ENCODE results near the gene CHRNA3.

Gene CHRNA3

DNA sequence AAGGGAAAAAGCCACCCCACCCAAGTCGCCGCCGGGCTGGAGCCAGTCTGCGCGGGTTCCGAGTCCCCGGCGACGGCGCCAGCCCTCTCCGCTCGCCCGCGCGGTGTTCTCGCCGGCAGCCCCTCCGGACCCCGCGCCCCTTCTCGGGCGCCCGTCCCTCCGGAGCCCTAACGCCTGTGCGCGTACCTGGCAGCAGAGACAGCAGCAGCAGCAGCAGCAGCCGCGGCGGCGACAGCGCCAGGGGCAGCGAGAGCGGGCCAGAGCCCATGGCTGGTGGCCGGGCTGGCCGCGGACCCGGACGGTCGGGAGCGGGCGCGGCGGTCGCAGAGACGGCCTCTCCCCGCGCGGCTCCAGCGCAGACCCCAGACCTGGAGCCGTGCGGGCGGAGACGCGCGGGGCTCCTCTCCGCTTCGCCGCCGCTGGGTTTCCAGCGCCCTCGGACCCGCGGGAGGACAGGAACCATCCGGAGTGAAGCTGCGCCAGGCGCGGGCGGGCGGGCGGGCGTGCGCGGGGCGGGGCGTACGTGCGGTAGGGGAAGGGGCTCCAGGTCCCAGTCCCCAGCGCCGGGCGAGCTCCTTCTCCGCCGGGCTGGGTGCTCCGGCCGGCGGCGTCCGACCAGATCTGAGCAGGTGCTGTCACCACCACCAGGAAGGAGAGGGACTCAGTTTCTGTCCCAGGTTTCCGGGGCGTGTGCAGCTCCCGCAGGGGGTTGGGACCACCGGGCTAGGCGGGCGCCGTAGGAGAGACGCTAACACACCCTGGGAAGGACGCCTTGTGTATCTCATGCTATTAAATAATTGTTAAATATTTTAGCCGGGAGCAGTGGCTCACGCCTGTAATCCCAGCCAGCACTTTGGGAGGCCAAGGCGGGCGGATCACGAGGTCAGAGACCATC lies at the start of gene CHRNA3:
Gene CHRNA3, minus strand, starts transcription at position 470 of the 895 bp plus-strand sequence. Its CDS starts 202 bp downstream, at position 268.
- no peak for DNase-seq (ENCODE audit: low read depth, low spot score)

DNA sequence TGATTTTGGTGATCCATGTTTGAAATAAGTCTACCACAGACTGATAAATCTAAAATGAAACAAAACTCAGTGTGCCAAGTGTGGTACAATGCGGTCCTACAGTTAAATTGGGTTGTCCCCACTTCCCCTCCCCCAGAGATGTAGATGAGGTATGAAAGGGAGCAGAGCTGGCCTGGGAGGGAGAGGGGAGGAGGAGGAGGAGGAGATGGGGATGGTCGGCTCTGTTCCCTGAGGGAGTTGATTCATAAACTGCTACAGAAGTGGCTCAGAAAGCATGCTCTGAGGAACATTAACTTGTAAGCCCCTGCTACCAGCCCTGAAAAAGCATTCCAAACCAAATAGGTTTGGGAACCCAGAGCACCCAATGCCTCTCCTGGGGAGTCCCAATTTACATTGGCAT lies 48.2 kb upstream of the CHRNA3 start:
- no peak for DNase-seq (ENCODE audit: low read depth, low spot score)

DNA sequence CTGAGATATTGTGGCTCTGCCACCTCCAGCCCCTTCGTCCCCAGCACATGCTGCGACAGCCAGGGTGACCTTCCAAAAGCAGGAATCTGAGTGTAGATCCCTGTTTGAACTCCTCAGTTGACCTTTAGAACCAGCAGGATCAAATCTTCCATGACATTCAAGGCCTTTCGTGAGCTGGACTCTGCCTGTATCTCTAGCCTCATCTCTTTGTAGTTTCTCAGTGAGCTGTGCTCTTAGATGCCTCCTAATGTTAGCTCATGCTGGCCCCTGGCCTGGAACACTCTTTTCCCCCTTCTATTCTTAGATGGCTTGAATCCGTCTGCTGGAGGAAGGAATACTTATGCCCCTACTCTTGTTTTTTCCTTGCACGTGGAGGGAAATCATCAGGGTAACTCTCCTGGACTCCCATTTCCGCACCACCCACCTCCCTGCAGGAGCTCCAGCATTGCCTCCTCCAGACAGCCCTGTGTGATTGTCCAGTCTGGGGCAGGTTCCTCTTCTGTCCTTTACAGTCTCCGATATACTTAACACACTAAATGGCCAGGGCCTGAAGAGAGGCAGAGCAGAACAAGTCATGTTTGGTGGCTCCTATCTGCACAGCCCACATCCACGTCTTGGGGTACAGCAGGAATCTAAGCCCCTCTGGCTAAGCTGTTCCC lies 46.9 kb upstream of the CHRNA3 start:
- DNase-seq (ENCODE audit: low read depth, low spot score): no peak

DNA sequence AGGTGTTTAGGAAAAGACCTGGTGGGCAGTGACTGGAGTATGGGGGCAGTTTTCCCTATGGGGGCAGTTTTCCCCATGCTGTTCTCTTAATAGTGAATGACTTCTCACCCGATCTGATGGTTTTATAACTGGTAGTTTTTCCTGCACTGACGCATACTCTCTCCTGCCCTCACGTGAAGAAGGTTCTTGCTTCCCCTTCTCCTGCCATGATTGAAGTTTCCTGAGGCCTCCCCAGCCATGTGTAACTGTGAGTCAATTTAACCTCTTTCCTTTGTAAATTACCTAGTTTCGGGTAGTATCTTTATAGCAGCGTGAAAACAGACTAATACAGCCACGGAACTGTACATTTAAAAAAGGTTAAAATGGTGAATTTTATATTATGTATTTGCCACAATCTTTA lies 45.2 kb upstream of the CHRNA3 start:
- no peak for DNase-seq (ENCODE audit: low read depth, low spot score)

DNA sequence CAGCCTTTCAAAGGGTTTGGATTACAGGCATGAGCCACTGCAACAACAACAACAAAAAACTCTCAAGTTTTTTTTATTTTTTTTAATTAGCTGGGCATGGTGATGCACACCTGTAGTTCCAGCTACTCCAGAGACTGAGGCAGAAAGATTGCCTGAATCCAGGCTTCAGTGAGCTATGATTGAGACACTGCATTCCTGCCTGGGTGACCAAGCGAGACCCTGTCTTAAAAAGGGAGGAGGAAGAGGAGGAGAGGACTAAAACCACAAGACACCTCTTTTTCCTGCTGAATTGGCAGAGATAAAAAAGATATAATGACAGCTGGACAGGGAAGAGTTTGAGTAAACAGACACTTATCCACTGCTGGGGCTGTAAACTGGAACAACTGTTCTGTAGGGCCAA lies 42.9 kb upstream of the CHRNA3 start:
- DNase-seq (ENCODE audit: low read depth, low spot score): no peak

DNA sequence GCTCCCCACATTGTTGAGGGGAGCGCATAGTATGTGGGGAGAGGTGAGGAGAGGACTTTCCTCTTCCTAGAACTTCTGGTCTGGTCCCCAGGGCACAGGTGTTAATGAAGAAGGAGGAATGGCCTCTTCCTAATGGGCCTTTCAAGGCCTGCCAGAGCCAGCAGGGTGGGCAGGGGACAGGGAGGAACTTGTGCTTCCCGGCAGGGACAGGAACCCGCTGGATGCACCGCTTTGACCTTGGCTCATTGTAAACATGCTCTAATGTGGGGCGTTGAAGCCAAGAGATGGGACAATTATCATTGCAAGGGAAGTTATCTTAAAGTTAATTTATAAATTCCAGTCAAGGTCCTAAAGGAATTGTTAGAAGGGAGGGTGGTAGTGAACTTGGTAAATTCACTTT lies 41.2 kb upstream of the CHRNA3 start:
- no peak for DNase-seq (ENCODE audit: low read depth, low spot score)

DNA sequence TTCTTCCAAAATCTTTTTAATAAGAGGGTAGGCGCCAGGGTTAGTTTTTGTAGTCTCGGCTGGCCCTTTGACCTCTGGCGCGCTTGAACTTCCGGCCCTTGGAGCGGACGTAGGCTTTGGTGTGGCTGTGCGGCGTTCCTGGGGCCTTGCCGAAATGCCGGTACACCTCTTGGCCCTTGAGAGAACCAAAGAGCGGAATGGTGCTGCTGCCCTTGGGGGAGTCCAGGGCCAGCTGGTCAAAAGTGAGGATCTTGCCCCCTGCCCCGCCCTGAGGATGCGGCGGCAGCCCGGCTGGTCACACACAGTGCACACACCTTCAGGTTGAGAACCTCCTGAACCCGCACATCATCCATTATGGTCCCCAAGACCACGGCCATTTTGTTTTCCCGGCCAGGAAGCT lies 40.2 kb upstream of the CHRNA3 start:
- DNase-seq (ENCODE audit: low read depth, low spot score): no peak

DNA sequence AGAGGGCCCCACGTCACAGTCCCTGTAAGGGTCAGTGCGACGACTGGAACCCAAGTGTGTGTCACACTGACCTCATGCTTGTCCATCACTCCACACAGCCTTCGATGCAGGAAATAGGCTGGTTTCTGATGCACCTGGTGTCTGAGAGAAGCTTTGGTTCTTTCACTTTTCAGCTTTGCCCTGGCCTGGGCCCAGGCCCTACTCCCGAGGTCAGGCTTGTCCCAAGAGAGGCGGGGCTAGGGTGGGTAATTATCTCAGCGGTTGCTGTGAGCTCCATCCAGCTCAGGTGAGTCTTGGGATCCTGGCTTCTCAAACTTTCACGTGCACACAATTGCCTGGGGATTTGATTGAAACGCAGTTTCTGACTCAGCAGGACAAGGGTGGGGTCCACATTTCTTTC lies 39.8 kb upstream of the CHRNA3 start:
- DNase-seq (ENCODE audit: low read depth, low spot score): no peak

DNA sequence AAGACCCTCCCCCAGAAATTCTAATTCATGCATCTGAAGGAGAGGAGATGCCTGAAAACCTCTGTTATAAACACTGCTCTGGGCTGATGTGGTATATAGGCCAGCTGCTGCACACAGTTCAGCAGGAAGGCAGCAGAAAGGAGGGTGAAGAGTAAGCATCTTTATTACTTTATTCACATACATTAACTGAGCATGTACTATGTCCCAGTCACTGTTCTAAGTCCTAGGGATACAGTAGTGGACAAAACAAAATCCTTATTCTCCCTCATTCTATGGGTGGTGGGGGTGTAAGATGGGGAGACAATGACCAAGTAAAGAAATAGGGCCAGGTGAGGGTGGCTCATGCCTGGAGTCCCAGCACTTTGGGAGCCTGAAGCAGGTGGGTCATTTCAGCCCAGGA lies 38.0 kb upstream of the CHRNA3 start:
- DNase-seq (ENCODE audit: low read depth, low spot score): no peak

DNA sequence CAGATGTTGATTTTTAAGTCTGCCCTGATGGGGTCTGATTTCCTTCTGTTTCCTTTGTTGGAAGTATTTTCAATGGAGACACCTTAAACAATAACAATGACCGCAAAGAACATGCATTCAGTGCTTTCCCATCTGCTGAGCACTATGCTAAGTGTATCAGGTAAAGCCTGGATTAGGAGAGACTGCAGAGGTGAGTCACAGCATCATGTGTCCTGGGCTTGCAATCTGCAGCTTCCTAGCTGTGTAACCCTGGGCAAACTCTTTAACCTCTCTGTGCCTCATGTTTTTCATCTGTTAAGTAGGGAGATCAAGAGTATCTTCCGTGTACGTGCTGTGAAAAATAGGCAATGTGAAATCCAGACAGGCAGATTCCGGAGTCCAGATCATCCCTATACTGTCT lies 33.5 kb upstream of the CHRNA3 start:
- no peak for DNase-seq (ENCODE audit: low read depth, low spot score)

DNA sequence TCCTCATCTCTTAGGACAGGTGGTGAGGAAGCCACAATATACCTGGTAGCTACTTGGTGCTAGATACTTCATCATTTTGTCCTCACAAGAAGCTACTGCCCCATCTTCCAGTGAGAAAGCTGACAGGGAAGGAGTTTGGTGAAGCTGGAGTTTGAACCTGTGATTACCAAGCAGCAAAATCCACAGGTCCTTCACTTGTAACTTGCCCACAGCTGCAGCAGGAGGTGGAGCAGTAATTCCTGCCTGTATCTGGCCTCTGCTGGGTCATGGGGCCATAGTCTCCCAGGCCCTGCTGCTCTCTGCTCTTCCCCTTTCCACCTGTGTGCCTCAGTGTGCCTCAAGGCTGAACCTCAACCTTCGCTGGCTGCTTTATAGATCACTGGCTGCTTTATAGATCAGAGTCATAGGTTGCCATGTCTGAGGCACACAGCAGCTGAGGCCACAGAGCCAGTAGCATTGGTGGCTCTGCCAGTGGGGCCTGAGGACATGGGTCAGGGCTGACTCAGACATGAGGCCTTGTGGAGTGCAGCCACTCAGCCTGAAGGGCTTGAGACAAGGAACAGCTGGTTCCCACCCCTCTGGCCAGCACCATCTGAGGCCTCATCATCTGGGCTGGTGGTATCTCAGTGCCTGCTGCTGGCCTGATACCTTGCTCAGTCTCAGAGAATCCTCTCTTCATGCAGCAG lies 31.3 kb upstream of the CHRNA3 start:
- no peak for DNase-seq (ENCODE audit: low read depth, low spot score)

DNA sequence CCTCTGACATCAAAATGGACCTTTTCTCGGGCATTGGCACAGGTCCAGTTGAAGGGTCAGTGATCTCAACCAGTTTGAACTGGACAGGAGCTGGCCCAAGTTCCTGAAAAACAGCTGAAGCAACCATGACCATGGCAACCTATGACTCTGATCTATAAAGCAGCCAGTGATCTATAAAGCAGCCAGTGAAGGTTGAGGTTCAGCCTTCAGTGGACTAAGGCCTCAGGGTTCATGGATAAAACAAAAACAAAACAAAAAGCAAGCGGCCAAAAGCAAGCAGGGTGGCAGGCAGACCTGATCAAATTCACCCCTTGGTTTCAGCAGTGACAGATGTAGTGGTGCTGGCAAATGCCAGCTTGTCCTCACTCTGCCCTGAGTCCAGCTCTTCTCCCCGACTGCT lies 30.2 kb upstream of the CHRNA3 start:
- DNase-seq (ENCODE audit: low read depth, low spot score): no peak

DNA sequence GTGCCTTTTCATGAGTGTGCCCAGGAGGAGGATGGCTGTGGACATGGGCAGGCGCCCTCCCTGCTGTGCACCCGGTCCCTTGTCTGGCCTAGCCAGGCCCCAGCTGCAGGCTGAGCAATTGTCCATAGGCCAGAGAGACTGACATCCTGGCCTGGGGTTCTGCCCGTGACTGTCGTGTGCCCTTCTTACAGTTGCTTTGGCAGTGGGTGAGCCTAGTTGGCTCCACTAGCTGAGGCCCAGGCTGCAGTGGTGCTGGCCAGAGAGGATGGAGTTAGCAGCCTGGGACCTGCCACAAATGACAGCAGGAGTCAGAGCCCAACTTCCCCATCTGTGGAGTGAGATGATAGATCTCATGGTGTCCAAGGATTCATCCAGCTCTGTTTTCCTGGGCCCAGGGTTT lies 29.2 kb upstream of the CHRNA3 start:
- DNase-seq (ENCODE audit: low read depth, low spot score): no peak

DNA sequence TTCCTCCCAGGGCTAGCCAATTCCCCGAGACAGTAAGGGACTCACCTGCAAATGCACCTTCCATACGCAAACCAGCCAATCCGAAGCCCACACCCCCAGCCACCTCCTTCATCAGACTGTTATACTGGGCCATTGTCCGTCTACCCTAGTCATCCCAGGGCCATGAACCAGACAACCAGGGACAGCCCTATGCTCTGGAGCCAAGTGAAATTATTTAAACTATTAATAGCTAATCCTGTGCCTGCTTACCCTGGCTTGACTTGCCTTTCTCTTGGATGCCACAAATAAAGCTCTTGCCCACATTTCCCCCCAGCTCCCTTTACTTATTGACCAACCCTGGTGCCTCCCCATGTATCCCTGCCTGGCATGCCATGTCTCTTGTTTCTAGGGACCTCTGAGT lies 24.2 kb upstream of the CHRNA3 start:
- DNase-seq (ENCODE audit: low read depth, low spot score): no peak

DNA sequence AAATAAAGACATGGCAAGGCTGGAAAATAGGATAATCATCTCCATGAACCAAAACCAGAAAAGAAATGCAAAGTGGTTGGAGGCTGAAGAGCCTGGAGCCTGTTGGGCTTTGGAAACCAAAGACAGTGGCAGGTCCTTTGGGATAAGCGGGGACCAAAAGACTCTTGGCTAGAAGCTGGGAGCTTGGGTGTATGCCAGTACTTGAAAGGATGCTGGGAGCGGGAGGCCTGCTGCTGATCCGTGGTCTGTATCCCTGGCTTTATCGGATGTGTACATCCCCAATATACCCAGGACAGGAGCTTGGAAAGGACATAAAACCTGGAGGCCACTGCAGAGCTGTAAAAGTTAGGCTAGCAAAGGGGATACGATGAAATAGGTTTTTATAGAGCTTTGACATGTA lies 21.5 kb upstream of the CHRNA3 start:
- no peak for DNase-seq (ENCODE audit: low read depth, low spot score)

DNA sequence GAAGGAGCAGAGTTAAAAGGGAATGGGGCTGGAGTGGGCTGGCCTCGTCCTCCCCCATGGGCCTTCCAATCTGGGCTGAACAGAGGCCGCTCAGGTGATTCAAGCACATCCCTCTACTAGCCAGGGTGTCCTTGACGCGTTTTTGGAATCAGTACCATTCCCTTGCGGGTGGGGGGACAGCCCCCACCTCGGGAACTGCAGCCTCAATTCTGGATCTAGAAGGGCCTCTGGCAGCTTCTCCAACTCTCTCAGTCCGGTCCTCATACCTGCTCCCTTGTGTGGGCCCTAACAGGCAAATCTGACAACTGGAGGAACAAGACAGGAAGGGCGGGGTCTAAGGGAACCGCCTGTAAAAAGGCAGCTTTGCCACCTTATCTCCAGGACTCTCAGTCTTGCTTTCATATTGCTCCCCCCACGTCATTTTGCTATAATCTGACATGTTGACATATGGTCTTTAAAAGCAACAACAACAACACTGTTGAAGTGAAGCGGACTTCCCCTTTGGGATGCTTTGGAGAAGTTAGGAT lies 21.0 kb upstream of the CHRNA3 start:
- DNase-seq (ENCODE audit: low read depth, low spot score): no peak

DNA sequence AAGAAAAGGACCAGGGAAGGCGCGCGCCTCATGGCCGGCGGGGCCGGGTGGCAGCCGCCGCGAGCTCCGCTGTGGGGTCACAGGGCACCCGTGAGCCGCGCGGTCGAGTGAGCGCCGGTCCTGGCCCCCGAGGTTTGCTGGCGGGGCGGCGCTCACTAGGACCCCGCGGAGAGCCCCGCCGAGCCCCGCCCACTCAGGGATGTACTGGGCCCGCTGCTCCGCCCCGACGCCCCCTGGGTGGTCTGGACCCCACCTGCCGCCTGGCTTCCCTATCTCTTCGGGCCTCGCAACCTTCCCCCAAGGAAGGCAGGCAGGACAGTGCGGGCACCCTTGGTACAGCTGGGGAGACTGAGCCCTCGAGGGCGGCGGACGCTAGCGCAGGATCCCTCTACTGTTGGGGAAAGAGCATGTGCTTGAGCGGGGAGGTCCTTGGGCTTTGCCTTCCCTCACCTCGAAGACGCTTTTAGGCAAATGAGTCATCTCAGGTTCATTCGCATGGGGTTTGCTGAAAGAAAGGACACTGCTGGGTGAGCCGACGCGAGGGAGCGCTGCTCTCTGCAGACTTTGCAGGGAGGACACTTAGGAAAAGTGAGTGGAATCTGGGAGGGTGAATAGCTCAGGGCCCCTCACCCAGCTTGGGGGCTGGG lies 20.4 kb upstream of the CHRNA3 start, which contains the start of gene CHRNB4:
Gene CHRNB4, minus strand, starts transcription at position 109 of the 647 bp plus-strand sequence. Its CDS starts 77 bp downstream, at position 32.
- no peak for DNase-seq (ENCODE audit: low read depth, low spot score)

DNA sequence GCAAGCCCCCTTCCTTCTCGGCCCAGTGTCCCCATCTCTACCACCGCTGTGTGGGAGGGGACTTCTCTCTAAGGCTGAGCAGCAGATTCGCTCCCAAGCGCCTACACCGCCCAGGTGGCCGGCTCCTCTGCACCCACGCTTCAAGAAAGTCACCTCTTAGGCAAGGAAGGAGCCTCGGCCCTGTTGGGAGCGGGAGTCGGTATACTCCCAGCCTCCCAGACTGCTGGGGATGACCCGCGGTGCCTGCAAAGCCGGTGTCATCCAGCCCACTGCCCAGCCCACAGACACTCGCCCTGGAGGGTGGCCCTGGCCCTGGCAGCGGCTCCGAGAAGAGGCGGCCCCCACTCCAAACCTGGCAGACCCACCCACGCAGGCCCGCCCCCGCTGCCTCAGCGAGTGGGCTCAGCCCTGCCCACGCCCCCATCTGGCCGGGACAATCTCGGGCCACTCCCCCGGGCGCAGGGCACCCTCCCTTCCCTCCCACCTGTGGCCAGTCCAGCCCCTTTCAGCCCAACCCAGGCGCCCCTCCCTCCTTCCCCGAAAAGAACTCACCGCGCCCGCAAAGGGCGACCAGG lies 19.8 kb upstream of the CHRNA3 start:
- no peak for DNase-seq (ENCODE audit: low read depth, low spot score)

DNA sequence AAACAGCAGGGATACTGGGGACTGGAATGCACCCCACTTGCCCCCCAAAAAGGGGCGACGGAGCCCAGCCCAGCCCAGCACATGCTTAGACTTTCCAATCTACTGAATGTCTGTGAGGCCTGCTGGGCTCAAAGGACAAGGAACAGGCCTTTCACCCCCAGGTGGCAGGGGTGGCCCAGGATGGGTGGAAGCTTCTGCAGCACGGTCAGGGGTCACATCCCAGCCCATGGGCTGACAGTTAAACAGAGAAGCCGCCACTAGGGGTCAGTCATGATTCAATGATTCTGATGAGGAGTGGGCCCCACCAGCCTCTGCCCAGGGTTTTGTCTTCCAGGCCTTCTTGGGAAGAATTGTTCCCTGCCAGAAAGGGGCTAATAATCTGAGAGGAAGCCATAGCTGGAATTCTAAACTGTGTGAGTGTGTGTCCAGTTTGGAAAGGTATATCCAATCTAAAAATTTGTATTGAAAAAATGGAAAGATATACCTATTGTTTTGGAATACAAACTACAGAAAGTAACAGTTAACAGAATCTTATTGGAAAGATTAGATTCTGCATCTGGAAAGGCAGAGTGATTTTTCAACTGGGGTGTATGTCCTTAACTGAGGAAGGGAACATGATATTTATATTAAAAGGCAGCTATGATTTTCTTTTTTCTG lies 18.0 kb upstream of the CHRNA3 start:
- DNase-seq (ENCODE audit: low read depth, low spot score): no peak

DNA sequence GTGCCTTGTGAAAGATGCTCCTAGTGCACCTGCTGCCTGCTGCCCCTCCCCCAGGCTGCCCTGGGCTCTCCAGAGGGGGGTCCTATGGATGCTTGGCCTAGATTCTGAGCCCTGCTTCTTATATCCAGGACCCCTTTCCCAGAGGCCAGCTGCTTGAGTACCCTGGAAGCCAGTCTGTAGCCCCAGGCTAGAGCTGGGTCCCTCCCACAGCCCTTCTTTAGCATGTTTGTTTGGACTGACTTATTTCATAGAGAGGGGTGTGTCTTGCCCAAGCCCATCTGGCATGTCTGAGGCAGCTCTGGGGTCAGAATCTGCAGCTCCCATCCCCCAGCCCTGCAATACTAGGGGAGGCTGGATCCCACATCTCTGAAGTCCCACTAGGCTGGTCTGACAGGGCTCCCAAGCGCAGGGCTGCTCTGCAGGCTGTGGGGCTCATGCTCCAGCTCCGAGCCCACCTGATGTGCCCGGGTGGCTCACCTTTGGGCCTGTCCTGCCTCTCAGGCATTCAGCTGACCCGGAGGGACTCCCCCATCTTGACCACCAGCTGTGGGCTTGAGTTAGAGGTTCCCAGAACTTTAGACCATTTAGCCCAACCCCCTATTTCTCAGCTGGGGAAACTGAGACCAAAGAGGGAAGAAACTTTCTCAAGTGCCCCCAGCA lies 17.1 kb upstream of the CHRNA3 start:
- DNase-seq (ENCODE audit: low read depth, low spot score): no peak

All from activated CD4-positive, CD25-positive, alpha-beta regulatory T cell treated with anti-CD3 and anti-CD28 coated beads, Interleukin-2, amount 50 U/mL, for 16 hours (primary cell).